SK-N-SH treated with all-trans-retinoic acid at 6 μM for 48 hours (cell line): Measurements from ENCODE around the gene TRAK1.

Source experiments
- ARNTL ChIP-seq: fragments of 450-650 bp; formaldehyde crosslinking; IDR thresholded peaks from 2 replicates; pipeline ENCODE4 v1.5.0; 2020; ENCODE audit warnings: low read depth, mild to moderate bottlenecking, moderate library complexity, borderline replicate concordance
- CREB5 ChIP-seq: fragments of 250-450 bp; sonication (Bioruptor Pico); IDR thresholded peaks from 2 replicates; pipeline ENCODE4 v1.5.1; 2020; ENCODE audit warnings: low read depth, mild to moderate bottlenecking, moderate library complexity
- CSDC2 ChIP-seq: fragments of 250-450 bp; sonication (Bioruptor Pico); IDR thresholded peaks from 2 replicates; pipeline ENCODE4 v1.5.0; 2020; ENCODE audit warnings: mild to moderate bottlenecking, moderate library complexity
- ESRRG ChIP-seq: fragments of 250-450 bp; sonication (Bioruptor Pico); IDR thresholded peaks from 2 replicates; pipeline ENCODE4 v1.6.1; 2021; ENCODE audit warnings: mild to moderate bottlenecking
- OSR1 ChIP-seq: fragments of 250-450 bp; sonication (Bioruptor Pico); IDR thresholded peaks from 2 replicates; pipeline ENCODE4 v1.8.0; 2022; ENCODE audit warnings: moderate library complexity, mild to moderate bottlenecking, inconsistent platforms
- PATZ1 ChIP-seq: fragments of 250-450 bp; sonication (Bioruptor Pico); IDR thresholded peaks from 2 replicates; pipeline ENCODE4 v1.8.0; 2020; ENCODE audit warnings: mild to moderate bottlenecking, moderate library complexity, borderline replicate concordance
- RARB ChIP-seq: fragments of 250-450 bp; sonication (Bioruptor Pico); IDR thresholded peaks from 2 replicates; pipeline ENCODE4 v1.8.0; 2021; ENCODE audit warnings: mild to moderate bottlenecking, moderate library complexity
- TCF4 ChIP-seq: fragments of 250-450 bp; sonication (Bioruptor Pico); IDR thresholded peaks from 2 replicates; pipeline ENCODE4 v1.8.0; 2021; ENCODE audit warnings: mild to moderate bottlenecking, moderate library complexity, borderline replicate concordance
- TOX ChIP-seq: fragments of 250-450 bp; sonication (Bioruptor Pico); IDR thresholded peaks from 2 replicates; pipeline ENCODE4 v1.8.0; 2021; ENCODE audit warnings: mild to moderate bottlenecking, moderate library complexity, borderline replicate concordance
- TSHZ2 ChIP-seq: fragments of 250-450 bp; sonication (Bioruptor Pico); IDR thresholded peaks from 2 replicates; pipeline ENCODE4 v1.5.0; 2020; ENCODE audit warnings: mild to moderate bottlenecking, moderate library complexity
- ZFP30 ChIP-seq: fragments of 450-650 bp; formaldehyde crosslinking; IDR thresholded peaks from 2 replicates; pipeline ENCODE4 v1.5.0; 2022; ENCODE audit warnings: mild to moderate bottlenecking, moderate library complexity
- ZNF8 ChIP-seq: fragments of 450-650 bp; formaldehyde crosslinking; IDR thresholded peaks from 2 replicates; pipeline ENCODE4 v1.5.0; 2020; ENCODE audit warnings: mild to moderate bottlenecking, moderate library complexity

- TF ChIP-seq CREB5 (CRISPR knock-in tag) (peak; percentile 55), ZNF8 (CRISPR knock-in tag) (no peak), RARB (CRISPR knock-in tag) (no peak), ZFP30 (CRISPR knock-in tag) (no peak), PATZ1 (CRISPR knock-in tag) (peak; percentile 92), ESRRG (no peak), CSDC2 (CRISPR knock-in tag) (no peak), TOX (CRISPR knock-in tag) (no peak), OSR1 (no peak), TCF4 (peak; percentile 74; the same call in 1 of the 2 replicates), TSHZ2 (peak; percentile 26; the same call in 1 of the 2 replicates), ARNTL (no peak)
Observed at GRCh38 chr3:42043099-42043813, 47.9 kb upstream of the TRAK1 start.
